Omental fat pad (tissue), 4 donors: ENCODE data around the gene FAM163B. TPM values are rescaled to one million over a fixed set of nuclear protein-coding genes. Genes with fewer than 3 reads are reported as not detected.

Source experiments
- ATAC-seq: fragments of 150-250 bp; one replicate; pipeline ENCODE4 v1.9.1; 2016; ENCODE audit warnings: mild to moderate bottlenecking, moderate library complexity; ENCODE audit not compliant: low FRiP score
- DNase-seq: peaks from one replicate; pipeline ENCODE4 v3.0.0-alpha.2; 2019; ENCODE audit warnings: low spot score
- CTCF ChIP-seq, 3 donors: fragments of 450-650 bp; IDR thresholded peaks; one replicate each; pipeline ENCODE4 v1.5.1; 2016 to 2017; ENCODE audit warnings: antibody characterized with exemption in 3 of 3, mild to moderate bottlenecking in 3 of 3, moderate library complexity in 2 of 3
- total RNA-seq, 4 donors: library from RNA; depleted of rRNA; stranded (reverse); fragments of >200 nt; gene quantifications; one replicate each; pipeline ENCODE4 v1.1.0, GENCODE V29; 2016

Gene FAM163B
- total RNA-seq, 4 donors from 2014 or later = not detected

- TF ChIP-seq CTCF (IDR thresholded peaks at IDR 0.05) = no peak
- DNase-seq (no peak), ATAC-seq (peak; percentile 18)
Observed at GRCh38 chr9:133643362-133643755, 34.2 kb upstream of the FAM163B start.

- ATAC-seq = no peak
- TF ChIP-seq CTCF (IDR thresholded peaks at IDR 0.05) = no peak
Observed at GRCh38 chr9:133642708-133643361, 33.6 kb upstream of the FAM163B start.

GRCh38 chr9:133641861-133642595 lies 32.8 kb upstream of the FAM163B start:
- TF ChIP-seq CTCF (IDR thresholded peaks at IDR 0.05) = no peak
- DNase-seq (no peak), ATAC-seq (no peak)

More at GRCh38 chr9:133642708-133643361, 33.6 kb upstream of the FAM163B start:
- DNase-seq = no peak

- no peak for ATAC-seq
- DNase-seq = no peak
- no peak for TF ChIP-seq CTCF (IDR thresholded peaks at IDR 0.05)
Observed at GRCh38 chr9:133641396-133641655, 32.1 kb upstream of the FAM163B start.

GRCh38 chr9:133640580-133641395 lies 31.6 kb upstream of the FAM163B start:
- no peak for TF ChIP-seq CTCF (IDR thresholded peaks at IDR 0.05)

GRCh38 chr9:133640160-133640559 lies 31.0 kb upstream of the FAM163B start:
- ATAC-seq (no peak), DNase-seq (no peak)
- no peak for TF ChIP-seq CTCF (IDR thresholded peaks at IDR 0.05)

More at GRCh38 chr9:133640580-133641395, 31.6 kb upstream of the FAM163B start:
- DNase-seq (no peak), ATAC-seq (no peak)
